HG03139 (cell line): Measurements from ENCODE around the gene PPP4R3B.
"Not testable (repeated sequence)": the region's sequence is repeated elsewhere in the genome, so short reads cannot be mapped to it uniquely, and the experiment has no call there.

Source experiments
- ATAC-seq: cut with Tn5 transposase; IDR thresholded peaks from one replicate; pipeline ENCODE4 v1.9.1; 2021; ENCODE audit not compliant: unreplicated experiment

The PPP4R3B gene

GRCh38 chr2:55596795-55597194 lies 20.6 kb downstream of the PPP4R3B start:
- ATAC-seq: not testable (repeated sequence)

GRCh38 chr2:55595536-55595935 lies 21.9 kb downstream of the PPP4R3B start:
- ATAC-seq: no peak

- no peak for ATAC-seq
Measured at GRCh38 chr2:55592130-55592529, 25.3 kb downstream of the PPP4R3B start.

DNA sequence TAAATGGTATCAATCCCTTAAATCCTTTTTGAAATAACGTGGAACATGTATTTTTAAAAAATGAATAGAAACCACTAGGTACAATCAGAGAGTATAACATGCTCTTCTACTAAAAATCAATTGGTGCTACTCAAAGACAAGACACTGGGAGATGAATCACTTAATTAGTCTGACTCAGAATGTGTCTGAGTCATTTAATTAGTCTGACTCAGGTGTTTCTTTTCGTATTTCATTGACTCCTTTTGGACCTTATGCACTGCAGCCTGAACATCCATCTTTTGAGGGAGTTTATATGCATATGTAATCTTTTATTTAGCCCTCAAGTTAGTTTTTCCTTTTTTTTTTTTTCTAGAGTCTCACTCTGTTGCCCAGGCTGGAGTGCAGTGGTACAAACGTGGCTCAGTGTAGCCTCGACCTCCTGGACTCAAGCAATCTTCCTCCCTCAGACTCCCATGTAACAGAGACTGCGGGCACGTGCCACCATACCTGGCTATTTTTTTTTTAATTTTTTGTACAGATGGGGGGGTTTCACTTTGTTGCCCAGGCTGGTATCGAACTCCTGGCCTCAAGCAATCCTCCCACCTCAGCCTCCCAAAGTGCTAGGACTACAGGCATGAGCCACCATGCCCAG lies 26.5 kb downstream of the PPP4R3B start:
- no peak for ATAC-seq

GRCh38 chr2:55585451-55586080 lies 31.9 kb downstream of the PPP4R3B start:
- no peak for ATAC-seq

GRCh38 chr2:55581874-55582547 lies 35.4 kb downstream of the PPP4R3B start:
- ATAC-seq: no peak

GRCh38 chr2:55581435-55581834 lies 36.0 kb downstream of the PPP4R3B start:
- ATAC-seq: no peak

- not testable (repeated sequence) for ATAC-seq
Measured at GRCh38 chr2:55569002-55569401, 48.4 kb downstream of the PPP4R3B start.

DNA sequence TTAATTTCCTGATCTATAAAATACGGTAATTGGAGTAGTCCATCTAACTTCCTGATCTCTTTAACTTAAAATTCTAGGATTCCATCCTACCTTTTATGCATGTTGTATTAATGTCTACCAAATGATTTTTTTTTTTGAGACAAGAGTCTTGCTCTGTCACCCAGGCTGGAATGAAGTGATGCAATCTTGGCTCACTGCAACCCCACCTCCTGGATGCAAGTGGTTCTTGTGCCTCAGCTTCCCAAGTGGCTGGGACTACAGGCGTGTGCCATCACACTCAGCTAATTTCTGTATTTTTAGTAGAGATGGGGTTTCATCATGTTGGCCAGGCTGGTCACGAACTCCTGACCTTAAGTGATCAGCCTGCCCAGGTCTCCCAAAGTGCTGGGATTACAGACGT lies 50.1 kb downstream of the PPP4R3B start:
- ATAC-seq: no peak

DNA sequence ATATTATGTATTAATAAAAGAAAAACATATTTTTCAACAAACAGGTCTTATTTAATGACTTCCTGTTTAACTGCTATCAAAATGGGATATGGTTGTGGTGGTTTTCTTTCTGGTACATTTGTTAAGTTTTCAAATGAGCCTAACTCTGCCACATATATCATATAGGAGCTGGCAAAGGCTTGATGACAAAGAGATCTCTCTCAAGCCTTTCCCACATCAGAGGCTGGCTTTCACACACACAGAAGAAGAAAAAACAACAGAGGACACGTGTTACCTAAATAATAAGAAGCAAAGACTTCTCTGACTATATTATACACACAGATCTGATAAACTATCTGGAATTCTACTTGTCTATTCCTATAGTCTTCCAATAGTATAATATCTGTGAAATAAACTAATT lies 51.8 kb downstream of the PPP4R3B start:
- no peak for ATAC-seq

DNA sequence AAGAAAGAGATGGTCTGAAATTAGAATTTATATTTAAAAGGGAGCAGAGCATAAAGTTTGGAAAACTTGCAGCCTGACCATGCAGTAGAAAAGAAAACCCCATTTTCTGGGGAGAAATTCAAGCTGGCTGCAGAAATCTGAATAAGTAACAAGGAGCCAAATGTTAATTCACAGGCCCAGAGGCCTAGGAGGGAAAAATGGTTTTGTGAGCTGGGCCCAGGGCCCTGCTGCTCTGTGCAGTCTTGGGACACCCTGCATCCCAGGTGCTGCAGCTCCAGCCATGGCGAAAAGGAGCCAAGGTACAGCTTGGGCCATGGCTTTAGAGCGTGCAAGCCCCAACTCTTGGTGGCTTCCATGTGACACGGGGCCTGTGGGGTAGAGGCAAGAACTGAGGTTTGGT lies 56.6 kb downstream of the PPP4R3B start:
- no peak for ATAC-seq

GRCh38 chr2:55556809-55557208 lies 60.6 kb downstream of the PPP4R3B start:
- ATAC-seq: no peak

DNA sequence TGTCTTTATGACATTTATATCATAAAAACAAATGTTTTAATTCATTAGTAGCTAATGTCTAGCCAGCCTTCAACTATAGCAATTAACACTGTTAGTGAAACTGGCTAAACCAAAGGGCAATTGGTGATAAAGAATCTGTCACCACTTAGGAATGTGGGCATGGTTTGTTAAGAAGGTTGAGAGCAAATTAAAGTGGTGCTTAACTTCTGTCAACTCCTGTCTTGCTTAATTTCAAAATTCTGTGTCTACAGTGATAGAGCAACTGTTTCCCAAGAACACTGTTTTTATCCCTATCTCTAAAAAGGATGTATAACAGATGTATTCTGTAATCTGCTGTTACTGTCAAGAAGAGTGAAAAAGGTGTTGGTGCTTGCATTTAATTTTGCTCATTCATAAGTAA lies 61.4 kb downstream of the PPP4R3B start:
- ATAC-seq: no peak

DNA sequence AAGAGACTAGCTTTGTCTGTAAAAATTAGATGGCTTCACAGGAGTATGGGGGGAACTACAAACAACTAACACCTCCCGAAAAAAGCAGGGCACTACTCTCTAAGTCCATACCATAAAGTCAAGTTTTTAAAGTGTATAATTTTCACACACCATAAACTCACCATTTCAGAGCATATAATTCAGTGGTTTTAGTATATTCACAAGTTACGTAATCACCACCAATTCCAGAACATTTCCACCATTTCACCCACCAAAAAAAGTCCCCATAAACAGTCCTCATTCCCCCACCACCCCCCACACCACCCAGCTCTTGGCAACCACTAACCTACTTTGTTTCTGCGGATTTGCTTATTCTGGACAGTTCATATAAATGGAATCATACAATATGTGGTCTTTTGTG lies 64.1 kb downstream of the PPP4R3B start:
- no peak for ATAC-seq

DNA sequence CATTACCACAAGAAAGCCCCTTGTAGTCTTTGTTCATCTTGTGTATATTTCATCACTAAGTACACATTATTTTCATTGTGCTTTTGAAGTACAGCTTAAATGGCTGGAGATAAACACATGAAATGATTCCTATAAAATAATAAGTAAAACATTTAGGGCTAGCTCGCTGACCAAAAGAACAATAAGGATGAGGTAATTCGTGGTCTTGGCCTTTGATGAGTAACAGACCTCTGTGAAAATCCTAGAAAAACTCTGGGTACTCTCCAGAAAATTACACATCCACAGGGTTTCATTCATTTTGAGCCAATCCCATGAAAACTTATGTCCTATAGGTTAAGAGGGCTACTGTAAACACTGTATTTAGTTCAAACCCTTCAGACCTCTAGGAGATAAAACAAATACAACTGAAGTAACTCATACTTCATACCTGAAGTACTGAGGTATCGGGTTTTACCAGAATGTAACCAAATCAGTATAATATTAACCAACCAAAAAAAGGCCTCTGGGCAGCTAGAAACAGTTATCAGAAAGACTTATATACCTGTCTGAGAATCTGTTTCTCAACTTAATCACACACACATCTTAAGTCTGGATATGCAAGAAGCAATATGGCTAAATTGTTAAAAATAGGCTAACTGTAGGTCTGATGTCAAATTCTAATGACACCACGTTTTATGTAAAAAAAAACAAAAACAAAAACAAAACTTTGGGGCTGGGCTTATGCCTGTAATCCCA lies 66.9 kb downstream of the PPP4R3B start:
- no peak for ATAC-seq

GRCh38 chr2:55547679-55548078 lies 69.7 kb downstream of the PPP4R3B start:
- not testable (repeated sequence) for ATAC-seq

DNA sequence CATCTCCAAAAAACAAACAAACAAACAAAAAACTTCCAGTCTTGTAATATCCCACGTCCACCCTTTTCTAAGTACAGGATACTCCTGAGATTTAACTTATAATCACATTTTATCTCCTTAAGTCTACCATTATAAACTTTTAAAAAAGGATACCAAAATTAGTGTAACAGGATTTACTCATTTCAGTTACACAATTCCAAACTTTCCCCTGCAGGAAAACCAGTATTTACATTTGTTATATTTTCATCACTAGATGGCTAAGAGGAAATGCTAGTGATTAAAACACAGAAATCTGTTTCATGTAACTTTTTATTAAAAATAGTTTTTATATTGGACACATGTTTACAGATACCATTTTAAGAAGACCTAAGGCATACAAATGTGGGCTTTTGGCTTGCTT lies 70.4 kb downstream of the PPP4R3B start:
- no peak for ATAC-seq

DNA sequence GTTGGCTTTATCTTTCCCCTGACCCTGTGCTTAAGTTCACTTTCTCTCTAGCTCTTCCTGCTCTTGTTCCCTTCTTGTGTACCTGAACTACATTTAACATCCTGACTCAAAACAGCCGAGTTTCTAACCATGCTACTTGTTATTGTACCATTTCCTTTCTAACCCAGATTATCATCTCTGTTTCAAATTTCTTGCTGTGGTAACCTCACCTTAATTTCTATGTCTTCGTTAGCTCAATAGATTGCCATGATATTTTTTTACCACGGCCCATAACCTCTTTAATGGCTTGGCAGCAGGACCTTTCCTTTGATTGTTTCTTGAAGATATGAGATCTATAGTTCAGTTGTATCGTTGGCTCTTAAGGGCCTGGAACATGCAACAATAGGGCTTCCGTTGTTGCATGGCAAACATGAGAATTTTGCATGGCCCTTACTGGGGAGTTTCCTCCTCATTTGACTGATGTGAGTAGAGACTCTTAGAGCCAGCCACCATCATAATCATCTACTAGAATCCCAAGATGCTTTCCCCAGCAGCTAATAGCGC lies 86.8 kb downstream of the PPP4R3B start:
- no peak for ATAC-seq

- ATAC-seq: no peak
Measured at GRCh38 chr2:55526174-55526573, 91.2 kb downstream of the PPP4R3B start.

DNA sequence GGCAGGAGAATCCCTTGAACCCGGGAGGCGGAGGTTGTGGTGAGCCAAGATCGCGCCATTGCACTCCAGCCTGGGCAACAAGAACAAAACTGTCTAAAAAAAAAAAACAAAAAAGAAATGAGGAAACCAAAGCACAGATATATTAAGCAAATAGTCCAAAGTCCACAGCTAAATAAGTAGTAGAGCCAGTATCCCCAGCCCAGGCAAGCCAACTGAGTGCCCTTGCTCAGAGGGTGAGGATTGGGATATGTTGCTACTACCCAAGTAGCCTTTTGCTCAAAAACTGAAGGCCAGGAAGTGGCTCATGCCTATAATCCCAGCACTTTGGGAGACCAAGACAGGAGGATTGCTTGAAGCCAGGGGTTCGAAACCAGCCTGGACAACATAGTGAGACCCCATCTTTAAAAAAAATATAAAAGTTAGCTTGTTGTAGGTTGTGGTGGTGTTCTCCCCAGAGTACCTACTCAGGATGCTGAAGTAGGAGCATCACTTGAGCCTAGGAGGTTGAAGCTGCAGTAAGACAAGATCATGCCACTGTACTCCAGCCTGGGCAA lies 92.5 kb downstream of the PPP4R3B start:
- ATAC-seq: no peak
